Measurements from ENCODE around the gene MLKL. TPM values are rescaled to one million over a fixed set of nuclear protein-coding genes. Genes with fewer than 3 reads are reported as not detected.

Gene MLKL
- total and polyA plus RNA-seq, 2 donors (not counting 3 experiments of a cell fraction or from before 2014, with no cell fraction given), result 8.1 to 26.5 TPM

DNA sequence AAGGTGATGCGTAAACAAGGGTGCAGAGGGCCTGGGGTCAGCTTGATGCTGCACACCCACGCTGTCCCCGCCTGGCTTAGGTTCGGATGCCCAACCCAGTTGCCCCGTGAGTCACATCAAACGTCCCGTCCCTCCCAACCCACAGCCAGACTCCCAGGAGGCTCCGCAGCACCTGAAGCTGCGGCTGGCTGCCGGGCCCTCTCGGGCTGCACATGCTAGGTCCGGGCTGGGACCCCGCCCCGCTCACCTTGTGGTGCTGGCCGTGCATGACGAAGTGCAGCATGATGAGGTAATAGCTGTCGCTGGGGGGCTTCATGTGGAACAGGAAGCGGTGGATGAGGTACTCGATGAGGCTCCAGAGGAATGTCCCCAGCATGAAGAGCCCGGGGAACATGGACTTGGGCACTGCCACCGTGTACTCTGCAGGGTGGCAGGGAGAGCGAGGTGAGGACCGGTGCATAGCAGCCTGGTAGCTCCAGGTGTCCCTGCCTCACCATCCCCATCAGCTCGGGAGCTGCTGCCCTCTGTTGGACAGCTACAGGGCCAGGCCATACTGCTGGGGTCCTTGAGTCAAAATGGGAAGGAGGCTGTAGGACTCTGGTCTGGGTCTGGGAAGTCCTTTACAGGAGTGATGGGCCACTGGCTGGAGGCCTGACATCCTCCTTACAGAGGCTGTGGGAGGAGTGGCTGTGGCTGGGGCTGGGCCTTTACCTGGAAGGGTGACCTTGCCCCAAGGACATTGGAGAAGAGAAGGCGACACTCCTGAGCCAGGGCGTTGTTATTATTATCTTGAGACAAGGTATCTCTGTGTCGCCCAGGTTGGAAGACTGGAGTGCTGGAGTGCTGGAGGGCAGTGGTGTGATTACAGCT lies 18.3 kb upstream of the MLKL start:
- no peak overlapping the region for H2AFZ ChIP-seq (ENCODE audit: low read depth, low read length)
- FAIRE-seq, result no peak
- intact Hi-C loops (cut with micrococcal nuclease), result no loop called here

More for the DNA sequence above, 18.3 kb upstream of the MLKL start:
- TF ChIP-seq MYC (IDR thresholded peaks at IDR 0.05; ENCODE audit: low read depth, low read length), result no peak
- TF ChIP-seq POLR2AphosphoS5 (IDR thresholded peaks at IDR 0.05; ENCODE audit: insufficient read depth, low read depth, low read length), result no peak
- TF ChIP-seq FOS (IDR thresholded peaks at IDR 0.05; ENCODE audit: borderline replicate concordance, insufficient read depth, low read length), result no peak
- no peak for TF ChIP-seq GATA2 (IDR thresholded peaks at IDR 0.05; ENCODE audit: insufficient read depth, insufficient read length, low read depth, low read length)
- no peak for TF ChIP-seq EZH2 (IDR thresholded peaks at IDR 0.05; ENCODE audit: borderline replicate concordance, low read depth, low read length, severe bottlenecking)
- no peak for TF ChIP-seq POLR2A (IDR thresholded peaks at IDR 0.05; ENCODE audit: low read depth, low read length)
- TF ChIP-seq, protein P1, sequence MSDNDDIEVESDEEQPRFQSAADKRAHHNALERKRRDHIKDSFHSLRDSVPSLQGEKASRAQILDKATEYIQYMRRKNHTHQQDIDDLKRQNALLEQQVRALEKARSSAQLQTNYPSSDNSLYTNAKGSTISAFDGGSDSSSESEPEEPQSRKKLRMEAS (IDR thresholded peaks at IDR 0.05; ENCODE audit: insufficient read depth, insufficient read length), result no peak
- TF ChIP-seq, protein P2, sequence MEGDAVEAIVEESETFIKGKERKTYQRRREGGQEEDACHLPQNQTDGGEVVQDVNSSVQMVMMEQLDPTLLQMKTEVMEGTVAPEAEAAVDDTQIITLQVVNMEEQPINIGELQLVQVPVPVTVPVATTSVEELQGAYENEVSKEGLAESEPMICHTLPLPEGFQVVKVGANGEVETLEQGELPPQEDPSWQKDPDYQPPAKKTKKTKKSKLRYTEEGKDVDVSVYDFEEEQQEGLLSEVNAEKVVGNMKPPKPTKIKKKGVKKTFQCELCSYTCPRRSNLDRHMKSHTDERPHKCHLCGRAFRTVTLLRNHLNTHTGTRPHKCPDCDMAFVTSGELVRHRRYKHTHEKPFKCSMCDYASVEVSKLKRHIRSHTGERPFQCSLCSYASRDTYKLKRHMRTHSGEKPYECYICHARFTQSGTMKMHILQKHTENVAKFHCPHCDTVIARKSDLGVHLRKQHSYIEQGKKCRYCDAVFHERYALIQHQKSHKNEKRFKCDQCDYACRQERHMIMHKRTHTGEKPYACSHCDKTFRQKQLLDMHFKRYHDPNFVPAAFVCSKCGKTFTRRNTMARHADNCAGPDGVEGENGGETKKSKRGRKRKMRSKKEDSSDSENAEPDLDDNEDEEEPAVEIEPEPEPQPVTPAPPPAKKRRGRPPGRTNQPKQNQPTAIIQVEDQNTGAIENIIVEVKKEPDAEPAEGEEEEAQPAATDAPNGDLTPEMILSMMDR (IDR thresholded peaks at IDR 0.05; ENCODE audit: extremely low read depth in 1 of 2, insufficient read depth in 1 of 2, low read depth in 1 of 2, low read length in 2 of 2), result no peak
- TF ChIP-seq JUN (IDR thresholded peaks at IDR 0.05; ENCODE audit: borderline replicate concordance, insufficient read depth, insufficient read length, low read depth), result no peak
- Histone ChIP-seq H3K27ac (ENCODE audit: insufficient read depth, low read depth, low read length) (no peak overlapping the region), H3K36me3 (ENCODE audit: control insufficient read depth in 2 of 2, extremely low read depth in 1 of 2, insufficient read depth in 2 of 2, low read length in 2 of 2) (no peaks in the 10 kb centered on the region), H3K9me1 (replicated peaks; ENCODE audit: control insufficient read depth, extremely low read depth, insufficient read depth, low read length) (no peaks in the 10 kb centered on the region), H4K20me1 (replicated peaks; ENCODE audit: control insufficient read depth, extremely low read depth, insufficient read depth, low read length) (no peaks in the 10 kb centered on the region), H3K9ac (replicated peaks; ENCODE audit: extremely low read depth, insufficient read depth, low read length) (no peak overlapping the region), H3K4me1 (ENCODE audit: control insufficient read depth, extremely low read depth, insufficient read depth, low read length) (no peaks in the 10 kb centered on the region), H3K9me3 (replicated peaks; ENCODE audit: control insufficient read depth, insufficient read depth, low read length) (no peaks in the 10 kb centered on the region), H3K4me2 (ENCODE audit: insufficient read depth, low read length) (no peak overlapping the region), H3K27me3 (ENCODE audit: control insufficient read depth in 2 of 2, insufficient read depth in 2 of 2, low read length in 2 of 2) (peaks cover 0 to 2% of the 10 kb centered on the region in 2 experiments), H3K79me2 (ENCODE audit: control insufficient read depth, insufficient read depth, low read length) (no peaks in the 10 kb centered on the region), H3K4me3 (replicated peaks in 1 of 3; ENCODE audit: insufficient read depth in 1 of 3, low read depth in 1 of 3, low read length in 3 of 3) (no peak overlapping the region)
- dilution Hi-C loops (cut with MboI; ENCODE audit: extremely low pct_ligation_motif_present, low sequenced_read_pairs), result no loop called here
- CTCF ChIA-PET, result interaction anchor here (0.9 kb wide), 1 partner anchor 143 kb away, joined by 4 read pairs; no protein-coding TSS in a partner anchor
- POLR2A ChIA-PET, result no interaction called here
- no TSS peak for BruUV-seq (replicated peaks)
- no peak for DNase-seq (ENCODE audit: low read depth, low spot score)
